CD4-positive, alpha-beta memory T cell (primary cell): ENCODE measurements around the gene KLHL36. TPM values are rescaled to one million over a fixed set of nuclear protein-coding genes. Genes with fewer than 3 reads are reported as not detected.

Experiments used
- CTCF ChIA-PET: fragments of 350-600 bp; sonication (Branson Sonifier 250); formaldehyde crosslinking; loops from one replicate; lab custom pipeline; 2021; ENCODE audit warnings: inconsistent platforms; ENCODE audit not compliant: partially characterized antibody; lab: Charles Lee
- POLR2A ChIA-PET: fragments of 350-600 bp; sonication (Branson Sonifier 250); formaldehyde crosslinking; loops from one replicate; lab custom pipeline; 2021; ENCODE audit not compliant: partially characterized antibody; lab: Charles Lee
- DNase-seq, 5 donors: peaks; one replicate each; pipeline versions ENCODE4 v3.0.0 to v3.0.0-alpha.2; 2020 to 2022; ENCODE audit warnings: mixed read lengths in 1 of 5
- H3K27ac ChIP-seq: one replicate; pipeline ENCODE4 v1.7.0; 2013; ENCODE audit warnings: low read depth, low read length
- H3K27me3 ChIP-seq: 2 replicates; pipeline ENCODE4 v1.7.0; 2013; ENCODE audit warnings: mild to moderate bottlenecking, low read length, moderate library complexity; ENCODE audit not compliant: insufficient read depth
- H3K36me3 ChIP-seq: 2 replicates; pipeline ENCODE4 v1.7.0; 2013; ENCODE audit warnings: mild to moderate bottlenecking, low read length, moderate library complexity; ENCODE audit not compliant: insufficient read depth
- H3K4me1 ChIP-seq: 2 replicates; pipeline ENCODE4 v1.7.0; 2013; ENCODE audit warnings: mild to moderate bottlenecking, low read length, moderate library complexity; ENCODE audit not compliant: insufficient read depth
- H3K4me3 ChIP-seq, 2 donors: one replicate each; pipeline ENCODE4 v1.7.0; 2013; ENCODE audit warnings: low read length in 2 of 2, mild to moderate bottlenecking in 1 of 2
- H3K9me3 ChIP-seq, 2 donors: one replicate each; pipeline ENCODE4 v1.7.0; 2013; ENCODE audit warnings: low read length in 2 of 2, control low read depth in 1 of 2; ENCODE audit not compliant: control insufficient read depth in 1 of 2
- H3K27ac Mint-ChIP-seq, 7 donors: one replicate each; pipeline ENCODE4 v1.8.0; 2020 to 2021; ENCODE audit warnings: mixed read lengths in 7 of 7, mild to moderate bottlenecking in 6 of 7, inconsistent platforms in 3 of 7, moderate library complexity in 3 of 7
- H3K27me3 Mint-ChIP-seq, 2 donors: one replicate each; pipeline ENCODE4 v1.8.0; 2020 to 2021; ENCODE audit warnings: mixed read lengths in 2 of 2
- H3K36me3 Mint-ChIP-seq, 2 donors: one replicate each; pipeline ENCODE4 v1.8.0; 2020 to 2021; ENCODE audit warnings: mixed read lengths in 2 of 2, inconsistent platforms in 1 of 2, mild to moderate bottlenecking in 1 of 2
- H3K4me1 Mint-ChIP-seq, 4 donors: one replicate each; pipeline ENCODE4 v1.8.0; 2020 to 2021; ENCODE audit warnings: mixed read lengths in 4 of 4, mild to moderate bottlenecking in 1 of 4
- H3K4me3 Mint-ChIP-seq, 8 donors: one replicate each; pipeline ENCODE4 v1.8.0; 2020 to 2021; ENCODE audit warnings: mixed read lengths in 8 of 8, mild to moderate bottlenecking in 7 of 8, moderate library complexity in 6 of 8, inconsistent platforms in 3 of 8
- H3K9me3 Mint-ChIP-seq, 8 donors: one replicate each; pipeline ENCODE4 v1.8.0; 2020 to 2021; ENCODE audit warnings: mixed read lengths in 8 of 8, mild to moderate bottlenecking in 5 of 8, inconsistent platforms in 3 of 8, moderate library complexity in 1 of 8
- intact Hi-C: fragments of 100-400 bp; cut with micrococcal nuclease; formaldehyde crosslinking; loops from one replicate; pipeline ENCODE4 v1.15.1; 2023
- polyA plus RNA-seq, 2 donors: library from polyadenylated mRNA; unstranded; fragments of 300-500 nt; fragmentation: Illumina TruSeq; gene quantifications; one replicate each; pipeline ENCODE4 v1.2.3, GENCODE V29; 2021
- total RNA-seq, 2 experiments: library from RNA; stranded (reverse); gene quantifications; one replicate each; pipeline ENCODE4 v1.2.3, GENCODE V29; 2021

KLHL36 gene
- total and polyA plus RNA-seq, 4 experiments from 2014 or later: 28.2 to 149 (median 86.9) TPM

DNA sequence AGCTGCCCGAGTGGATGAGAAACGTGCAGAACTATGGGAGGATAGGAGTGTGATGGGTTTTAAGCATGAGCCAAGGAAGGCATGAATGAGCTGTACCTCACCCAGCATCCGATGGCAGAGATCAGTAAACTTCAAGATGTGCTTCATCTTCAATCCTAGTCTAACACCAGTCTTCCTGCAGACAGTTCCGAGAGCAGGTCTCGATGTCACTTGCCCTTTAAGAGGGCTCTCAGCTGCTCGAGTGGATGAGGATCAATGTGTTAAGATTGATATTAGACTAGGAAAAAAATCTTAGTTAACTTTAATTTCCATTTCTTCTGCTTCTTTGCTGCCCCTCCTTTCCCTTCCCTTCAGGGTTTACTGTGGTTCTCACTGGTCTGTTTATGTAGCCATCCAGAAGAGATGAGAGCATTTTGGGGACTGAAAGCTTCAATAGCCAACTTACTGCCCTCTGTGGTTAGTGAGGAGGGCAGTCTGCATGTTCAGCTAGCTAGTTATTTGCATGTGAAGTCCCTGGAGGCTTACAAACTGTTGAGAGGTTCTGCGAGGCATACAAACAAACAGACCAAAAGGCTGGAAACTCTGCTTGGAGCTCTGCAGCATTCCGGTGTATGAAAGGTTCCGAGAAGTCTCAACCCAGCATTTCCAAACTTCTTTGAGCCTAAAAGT is 15.3 kb downstream of the KLHL36 start:
- no peak for DNase-seq
- Histone ChIP-seq H3K4me1 (no peaks in the 10 kb centered on the region), H3K4me3 (no peak overlapping the region), H3K9me3 (no peaks in the 10 kb centered on the region), H3K27me3 (no peaks in the 10 kb centered on the region), H3K27ac (no peak overlapping the region), H3K36me3 (peaks cover 79% of the 10 kb centered on the region)
- no peaks in the 10 kb centered on the region for H3K27me3 Mint-ChIP-seq
- ChIA-PET CTCF (interaction anchor here (1.0 to 4.2 kb wide), 5 partner anchors 9 to 75 kb away, joined by 3 to 47 read pairs (median 8); no protein-coding TSS in a partner anchor), POLR2A (no interaction called here)
- H3K4me1 Mint-ChIP-seq: peaks cover 4 to 24% (median 6%) of the 10 kb centered on the region in 4 donors
- no peak overlapping the region for H3K27ac Mint-ChIP-seq
- intact Hi-C loops: no loop called here
- no peaks in the 10 kb centered on the region for H3K9me3 Mint-ChIP-seq
- H3K36me3 Mint-ChIP-seq: peaks cover 61 to 79% of the 10 kb centered on the region in 2 donors
- no peak overlapping the region for H3K4me3 Mint-ChIP-seq

DNA sequence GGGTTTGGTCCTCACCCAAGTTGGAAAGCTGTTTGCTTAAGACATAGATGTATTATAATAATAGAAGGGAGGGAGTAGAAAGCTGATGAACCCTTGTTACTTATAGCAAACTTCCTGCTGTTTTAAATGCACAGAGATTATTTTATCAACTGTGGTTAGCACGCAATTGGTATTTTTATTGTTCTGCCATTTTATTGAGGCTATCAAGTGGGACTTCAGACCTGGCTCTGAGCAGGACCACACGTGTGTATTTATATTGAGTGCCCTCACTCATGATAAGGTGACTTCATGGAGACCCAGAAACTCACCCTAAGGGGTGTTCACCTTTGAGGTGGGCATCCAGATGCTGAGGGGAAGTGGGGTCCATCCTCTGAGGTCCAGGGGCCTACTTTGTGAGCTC is 17.0 kb downstream of the KLHL36 start:
- ChIA-PET CTCF (interaction anchor here (3.8 to 4.2 kb wide), 2 partner anchors 7 to 60 kb away, joined by 26 to 47 read pairs; no protein-coding TSS in a partner anchor), POLR2A (interaction anchor here (1.7 kb wide), 1 partner anchor 17 kb away, joined by 4 read pairs; the partner anchor contains the start of gene KLHL36)
- Histone ChIP-seq H3K27ac (no peak overlapping the region), H3K27me3 (no peaks in the 10 kb centered on the region), H3K4me1 (no peaks in the 10 kb centered on the region), H3K36me3 (peaks cover 63% of the 10 kb centered on the region), H3K4me3 (no peak overlapping the region), H3K9me3 (no peaks in the 10 kb centered on the region)
- H3K4me1 Mint-ChIP-seq: peaks cover under 1 to 8% (median 4%) of the 10 kb centered on the region in 4 donors
- H3K9me3 Mint-ChIP-seq: no peaks in the 10 kb centered on the region
- peak overlapping the region in 1 of 7 donors; percentile 37 for H3K27ac Mint-ChIP-seq
- DNase-seq: no peak
- H3K27me3 Mint-ChIP-seq: no peaks in the 10 kb centered on the region
- H3K36me3 Mint-ChIP-seq: peaks cover 47 to 68% of the 10 kb centered on the region in 2 donors
- no peak overlapping the region for H3K4me3 Mint-ChIP-seq
- intact Hi-C loops: no loop called here

DNA sequence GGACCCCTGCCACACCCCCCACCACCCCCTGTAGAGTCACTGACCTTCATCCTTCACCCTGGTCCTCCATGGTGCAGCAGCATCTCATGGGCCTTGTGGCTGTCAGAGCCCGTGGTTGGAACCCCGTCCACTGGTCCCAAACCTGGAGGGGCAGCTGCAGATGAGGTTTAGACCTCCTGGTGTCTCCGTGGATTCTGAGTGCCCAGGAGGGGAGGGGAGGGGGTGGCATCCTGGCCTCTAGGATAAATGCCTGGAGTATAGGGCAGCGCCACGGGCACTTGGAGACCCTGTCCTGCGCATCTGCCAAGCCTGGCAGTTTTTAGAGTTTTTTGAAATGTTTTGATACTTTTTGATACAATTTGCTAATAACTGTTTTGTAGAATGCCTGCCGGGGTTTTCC is 17.5 kb downstream of the KLHL36 start:
- Mint-ChIP-seq H3K36me3 (peaks cover 47 to 63% of the 10 kb centered on the region in 2 donors), H3K4me1 (peaks cover 0 to 5% (median 4%) of the 10 kb centered on the region in 4 donors), H3K27ac (no peak overlapping the region), H3K9me3 (no peaks in the 10 kb centered on the region), H3K27me3 (no peaks in the 10 kb centered on the region), H3K4me3 (no peak overlapping the region)
- H3K4me1 ChIP-seq: no peaks in the 10 kb centered on the region
- H3K9me3 ChIP-seq: no peaks in the 10 kb centered on the region
- intact Hi-C loops: no loop called here
- CTCF ChIA-PET: interaction anchor here (1.0 to 4.2 kb wide), 2 partner anchors 59 to 60 kb away, joined by 4 to 26 read pairs; no protein-coding TSS in a partner anchor
- H3K27ac ChIP-seq: no peak overlapping the region
- no peak overlapping the region for H3K4me3 ChIP-seq
- H3K27me3 ChIP-seq: no peaks in the 10 kb centered on the region
- peaks cover 59% of the 10 kb centered on the region for H3K36me3 ChIP-seq
- DNase-seq: no peak
- POLR2A ChIA-PET: interaction anchor here (1.7 kb wide), 1 partner anchor 17 kb away, joined by 4 read pairs; the partner anchor contains the start of gene KLHL36

DNA sequence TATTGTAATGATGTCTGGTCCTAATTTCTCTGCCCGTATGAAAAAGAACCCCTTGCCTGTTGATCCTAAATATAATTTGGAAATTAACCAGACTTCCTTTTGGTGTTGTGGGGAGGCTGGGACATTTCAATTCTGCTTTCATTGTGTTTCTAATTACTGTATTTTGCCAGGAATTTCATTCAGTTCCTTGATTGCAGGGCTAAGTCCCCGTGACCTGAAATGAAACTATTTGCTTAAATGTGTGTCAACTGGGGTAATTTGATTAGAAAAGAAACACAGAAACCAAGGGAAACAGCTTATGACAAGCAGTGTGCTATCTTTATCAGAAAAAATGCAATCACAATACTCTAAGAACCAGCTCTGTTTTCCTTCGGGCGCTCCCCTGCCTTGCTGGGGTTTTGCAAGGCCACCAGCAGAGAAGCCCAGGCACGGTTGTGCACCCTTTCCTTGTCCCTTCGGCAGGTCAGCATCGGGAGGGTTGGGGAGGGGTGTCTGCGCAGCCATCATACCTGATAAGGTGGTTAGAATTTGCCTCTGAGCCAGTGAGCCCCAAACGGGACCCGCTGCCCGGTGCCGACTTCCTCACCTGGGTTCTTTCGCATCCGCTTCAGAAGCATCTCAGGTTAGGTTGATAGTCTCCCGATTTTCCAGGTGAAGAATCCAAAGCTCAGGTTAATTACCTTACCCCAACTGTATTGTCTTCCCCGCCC is 19.4 kb downstream of the KLHL36 start:
- H3K27me3 Mint-ChIP-seq: no peaks in the 10 kb centered on the region
- ChIA-PET POLR2A (no interaction called here), CTCF (interaction anchor here (0.5 to 3.5 kb wide), 3 partner anchors 52 to 304 kb away, joined by 3 to 30 read pairs (median 3); no protein-coding TSS in a partner anchor)
- Histone ChIP-seq H3K27ac (no peak overlapping the region), H3K9me3 (no peaks in the 10 kb centered on the region), H3K36me3 (peaks cover 40% of the 10 kb centered on the region), H3K27me3 (no peaks in the 10 kb centered on the region), H3K4me1 (no peaks in the 10 kb centered on the region), H3K4me3 (no peak overlapping the region)
- H3K36me3 Mint-ChIP-seq: peaks cover 30 to 49% of the 10 kb centered on the region in 2 donors
- no peak for DNase-seq
- intact Hi-C loops: no loop called here
- H3K27ac Mint-ChIP-seq: peak overlapping the region in 1 of 7 donors; percentile 61
- H3K4me1 Mint-ChIP-seq: peaks cover 6 to 19% (median 9%) of the 10 kb centered on the region in 4 donors
- no peaks in the 10 kb centered on the region for H3K9me3 Mint-ChIP-seq
- no peak overlapping the region for H3K4me3 Mint-ChIP-seq

DNA sequence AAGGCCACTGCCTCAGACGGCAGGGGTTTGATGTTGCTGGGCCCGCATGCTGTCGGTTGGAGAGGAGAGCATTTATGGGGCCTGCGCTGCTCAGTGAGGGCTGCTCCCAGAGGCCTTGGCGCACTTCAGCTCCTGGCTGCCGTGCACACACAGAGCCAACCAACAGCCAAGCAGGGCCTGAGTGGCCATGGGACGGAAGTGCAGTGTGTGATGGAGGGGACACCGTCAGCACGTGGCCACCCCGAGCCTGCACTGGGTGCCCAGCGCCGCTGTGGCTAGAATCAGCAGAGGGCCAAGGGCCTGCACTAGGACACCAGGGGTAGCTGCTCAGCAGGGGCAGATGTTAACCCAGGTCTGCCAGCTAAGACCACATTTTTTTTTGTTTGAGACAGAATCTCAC is 21.8 kb downstream of the KLHL36 start:
- H3K27me3 Mint-ChIP-seq: no peaks in the 10 kb centered on the region
- intact Hi-C loops: no loop called here
- POLR2A ChIA-PET: no interaction called here

DNA sequence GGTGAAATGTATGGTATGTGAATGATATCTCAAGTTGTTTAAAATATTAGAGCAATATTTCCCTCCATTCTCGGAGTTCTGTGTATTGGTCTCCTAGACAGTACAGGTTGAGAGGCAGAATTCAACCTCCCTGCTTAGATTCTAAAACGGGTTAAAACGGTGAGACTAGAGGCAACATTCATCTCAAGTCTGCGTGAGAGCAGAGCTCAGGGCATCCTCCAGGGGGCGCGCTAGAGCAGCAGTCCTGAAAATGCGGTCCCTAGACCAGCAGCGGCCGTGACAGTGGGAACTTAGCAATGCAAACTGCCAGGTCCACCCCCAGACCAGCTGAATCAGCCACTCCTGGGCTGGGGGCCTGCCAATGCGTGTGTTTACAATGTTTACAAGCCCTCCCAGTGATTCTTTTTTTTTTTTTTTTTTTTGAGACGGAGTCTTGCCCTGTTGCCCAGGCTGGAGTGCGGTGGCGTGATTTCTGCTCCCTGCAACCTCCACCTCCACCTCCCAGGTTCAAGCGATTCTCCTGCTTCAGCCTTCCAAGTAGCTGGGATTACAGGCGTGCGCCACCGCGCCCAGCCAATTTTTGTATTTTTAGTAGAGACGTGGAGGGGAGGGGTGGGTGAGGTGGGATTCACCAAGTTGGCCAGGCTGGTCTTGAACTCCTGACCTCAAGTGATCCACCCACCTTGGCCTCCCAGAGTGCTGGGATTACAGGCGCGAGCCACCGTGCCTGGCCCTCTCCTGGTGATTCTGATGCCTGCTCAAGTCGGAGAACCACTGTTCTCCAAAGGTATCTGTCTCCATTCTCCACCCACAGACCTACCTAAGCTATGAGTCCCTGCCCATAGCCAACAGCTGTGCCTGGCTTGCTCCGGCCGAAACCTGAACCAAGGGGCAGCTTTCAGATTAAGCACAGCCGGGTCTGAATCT is 24.2 kb downstream of the KLHL36 start:
- H3K4me3 Mint-ChIP-seq: peak overlapping the region in 1 of 8 donors; percentile 23
- H3K36me3 Mint-ChIP-seq: peaks cover 2 to 16% of the 10 kb centered on the region in 2 donors
- intact Hi-C loops: loop anchor here (1.0 kb wide), 2 partner anchors 54 to 66 kb away; no protein-coding TSS in a partner anchor
- peaks cover 5 to 17% (median 6%) of the 10 kb centered on the region in 4 donors for H3K4me1 Mint-ChIP-seq
- H3K9me3 Mint-ChIP-seq: no peaks in the 10 kb centered on the region
- CTCF ChIA-PET: interaction anchor here (0.6 to 5.1 kb wide), 38 partner anchors 9 to 301 kb away, joined by 3 to 124 read pairs (median 5); no protein-coding TSS in a partner anchor
- POLR2A ChIA-PET: interaction anchor here (0.6 to 2.0 kb wide), 8 partner anchors 10 to 298 kb away, joined by 3 to 8 read pairs (median 3); partner anchors contain the start of gene KLHL36
- Histone ChIP-seq H3K9me3 (no peaks in the 10 kb centered on the region), H3K27ac (no peak overlapping the region), H3K4me1 (no peaks in the 10 kb centered on the region), H3K36me3 (no peaks in the 10 kb centered on the region), H3K4me3 (no peak overlapping the region), H3K27me3 (no peaks in the 10 kb centered on the region)
- peaks cover 0 to 4% of the 10 kb centered on the region in 2 donors for H3K27me3 Mint-ChIP-seq
- peak; percentile 70 to 76 (median 73) for DNase-seq
- peak overlapping the region in 3 of 7 donors; percentile 6 to 68 (median 57) for H3K27ac Mint-ChIP-seq

More for the DNA sequence above, 21.8 kb downstream of the KLHL36 start:
- H3K36me3 Mint-ChIP-seq: peaks cover 10 to 31% of the 10 kb centered on the region in 2 donors
- no peak for DNase-seq
- Histone ChIP-seq H3K27me3 (no peaks in the 10 kb centered on the region), H3K4me1 (no peaks in the 10 kb centered on the region), H3K36me3 (peaks cover 17% of the 10 kb centered on the region), H3K9me3 (no peaks in the 10 kb centered on the region), H3K4me3 (no peak overlapping the region), H3K27ac (no peak overlapping the region)
- H3K9me3 Mint-ChIP-seq: no peaks in the 10 kb centered on the region
- H3K4me3 Mint-ChIP-seq: no peak overlapping the region
- H3K4me1 Mint-ChIP-seq: peaks cover 5 to 17% (median 6%) of the 10 kb centered on the region in 4 donors
- CTCF ChIA-PET: interaction anchor here (1.0 to 3.5 kb wide), 6 partner anchors 16 to 70 kb away, joined by 3 to 30 read pairs (median 4); no protein-coding TSS in a partner anchor
- no peak overlapping the region for H3K27ac Mint-ChIP-seq
